ENCODE measurements around the gene TEPSIN. TPM values are rescaled to one million over a fixed set of nuclear protein-coding genes. Genes with fewer than 3 reads are reported as not detected.
A peak's percentile ranks its signal among the peaks of the same experiment; 100 is the strongest.

TEPSIN gene
- total and polyA plus RNA-seq, 2 of the 8 experiments (the other 6 are each of a cell fraction or from before 2014, with no cell fraction given) = 22.9 to 28.0 TPM

- TF ChIP-seq GABPA (IDR thresholded peaks at IDR 0.05; ENCODE audit: borderline replicate concordance, insufficient read depth, low read length) (peak; percentile 35; the same call in 1 of the 2 replicates), KDM4A (IDR thresholded peaks at IDR 0.05; ENCODE audit: low read depth, low read length, severe bottlenecking) (no peak), RAD21 (IDR thresholded peaks at IDR 0.05 in 1 of 2, conservative IDR thresholded peaks at IDR 0.05 in 1 of 2; ENCODE audit: low read depth in 2 of 2, low read length in 2 of 2) (peak in 1 of 2 experiments; percentile 11; a peak in 2 of 4 replicates)
- TF ChIP-seq, protein P1, sequence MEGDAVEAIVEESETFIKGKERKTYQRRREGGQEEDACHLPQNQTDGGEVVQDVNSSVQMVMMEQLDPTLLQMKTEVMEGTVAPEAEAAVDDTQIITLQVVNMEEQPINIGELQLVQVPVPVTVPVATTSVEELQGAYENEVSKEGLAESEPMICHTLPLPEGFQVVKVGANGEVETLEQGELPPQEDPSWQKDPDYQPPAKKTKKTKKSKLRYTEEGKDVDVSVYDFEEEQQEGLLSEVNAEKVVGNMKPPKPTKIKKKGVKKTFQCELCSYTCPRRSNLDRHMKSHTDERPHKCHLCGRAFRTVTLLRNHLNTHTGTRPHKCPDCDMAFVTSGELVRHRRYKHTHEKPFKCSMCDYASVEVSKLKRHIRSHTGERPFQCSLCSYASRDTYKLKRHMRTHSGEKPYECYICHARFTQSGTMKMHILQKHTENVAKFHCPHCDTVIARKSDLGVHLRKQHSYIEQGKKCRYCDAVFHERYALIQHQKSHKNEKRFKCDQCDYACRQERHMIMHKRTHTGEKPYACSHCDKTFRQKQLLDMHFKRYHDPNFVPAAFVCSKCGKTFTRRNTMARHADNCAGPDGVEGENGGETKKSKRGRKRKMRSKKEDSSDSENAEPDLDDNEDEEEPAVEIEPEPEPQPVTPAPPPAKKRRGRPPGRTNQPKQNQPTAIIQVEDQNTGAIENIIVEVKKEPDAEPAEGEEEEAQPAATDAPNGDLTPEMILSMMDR (IDR thresholded peaks at IDR 0.05; ENCODE audit: control extremely low read depth in 1 of 3, insufficient read depth in 1 of 3, low read depth in 1 of 3, low read length in 3 of 3) = peak; percentile 42 to 59 (median 48)
- POLR2A ChIA-PET (ENCODE audit: partially characterized antibody) = interaction anchor here (1.1 to 2.6 kb wide), 3 partner anchors 33 to 280 kb away, joined by 3 to 7 read pairs (median 4); no protein-coding TSS in a partner anchor
- CTCF ChIA-PET (ENCODE audit: partially characterized antibody) = interaction anchor here (0.7 to 7.0 kb wide), 21 partner anchors 8 to 343 kb away, joined by 3 to 50 read pairs (median 4); no protein-coding TSS in a partner anchor
- Histone ChIP-seq H3K4me2 (ENCODE audit: insufficient read depth in 1 of 2, low read depth in 2 of 2, low read length in 2 of 2) (no peak overlapping the region), H2AK5ac (ENCODE audit: low read depth, low read length) (no peak overlapping the region), H2BK120ac (replicated peaks; ENCODE audit: low read depth, low read length) (no peak overlapping the region), H3K9ac (replicated peaks in 1 of 4; ENCODE audit: extremely low read depth in 1 of 4, low read depth in 3 of 4, low read length in 3 of 4) (no peak overlapping the region), H3K23me2 (ENCODE audit: low read depth, low read length) (peaks cover 6% of the 10 kb centered on the region; the same call in 1 of the 2 replicates), H2BK20ac (ENCODE audit: low read length) (no peak overlapping the region), H3K36me3 (ENCODE audit: control insufficient read depth in 2 of 4, insufficient read depth in 4 of 4, low read length in 3 of 4) (peaks cover 0 to 7% (median 4%) of the 10 kb centered on the region in 4 experiments; a peak in 3 of 8 replicates), H3K79me2 (ENCODE audit: control insufficient read depth in 1 of 2, insufficient read depth in 2 of 2, low read length in 2 of 2) (no peaks in the 10 kb centered on the region), H4K5ac (ENCODE audit: insufficient read length, low read depth, low read length) (no peak overlapping the region), H2BK5ac (ENCODE audit: low read depth, low read length) (no peak overlapping the region), H3K18ac (ENCODE audit: extremely low read depth, low read length) (no peak overlapping the region), H2BK15ac (ENCODE audit: low read length) (no peak overlapping the region), H3K9me3 (ENCODE audit: insufficient read depth in 2 of 2, low read depth in 1 of 2, low read length in 1 of 2) (no peaks in the 10 kb centered on the region), H3K4me1 (replicated peaks in 1 of 4; ENCODE audit: control insufficient read depth in 3 of 4, insufficient read depth in 4 of 4, low read length in 3 of 4) (peaks cover 0 to 2% (median 0%) of the 10 kb centered on the region in 4 experiments; a peak in 3 of 7 replicates), H3K14ac (ENCODE audit: insufficient read length) (no peak overlapping the region), H3K4me3 (ENCODE audit: extremely low read depth in 1 of 4, insufficient read depth in 2 of 4, low read depth in 3 of 4, low read length in 4 of 4) (no peak overlapping the region), H3K79me1 (ENCODE audit: low read depth, low read length) (no peaks in the 10 kb centered on the region), H2AFZ (ENCODE audit: low read length) (no peak overlapping the region), H4K8ac (ENCODE audit: extremely low read depth, insufficient read depth, low read length) (no peak overlapping the region), H3K27ac (ENCODE audit: low read depth, low read length) (no peak overlapping the region), H3K4ac (replicated peaks; ENCODE audit: insufficient read length, low read depth, low read length) (no peak overlapping the region), H4K20me1 (replicated peaks in 1 of 2; ENCODE audit: control insufficient read depth in 1 of 2, insufficient read depth in 2 of 2, low read length in 2 of 2) (peaks cover 0 to 13% of the 10 kb centered on the region in 2 experiments), H3K56ac (replicated peaks; ENCODE audit: insufficient read length, low read depth, low read length) (no peak overlapping the region), H4K91ac (replicated peaks; ENCODE audit: insufficient read length, low read length) (no peak overlapping the region), H3K27me3 (replicated peaks in 1 of 4; ENCODE audit: control insufficient read depth in 3 of 4, extremely low read depth in 1 of 4, insufficient read depth in 3 of 4, low read length in 3 of 4) (no peaks in the 10 kb centered on the region), H3K23ac (ENCODE audit: insufficient read length) (no peak overlapping the region), H2BK12ac (ENCODE audit: low read depth, low read length) (no peak overlapping the region)
- 93% methylated on average over 20 of the region's 20 CpGs; no CpG with 5 or more reads in 1 of the 2 experiments for WGBS, 2 experiments (ENCODE audit: extremely low coverage in 1 of 2, insufficient coverage in 1 of 2, insufficient read length in 1 of 2, insufficient replicate concordance in 2 of 2, low coverage in 1 of 2, low lambda C conversion rate in 2 of 2, missing lambda C conversion rate in 1 of 2)
- FAIRE-seq (no peak), DNase-seq (ENCODE audit: low read depth in 1 of 2, low spot score in 2 of 2) (no peak)
These were observed 19.4 kb upstream of the TEPSIN start for GRCh38 chr17:81258292-81258691.

All from H1 (cell line).